Measurements from ENCODE around the gene C1orf216. TPM values are rescaled to one million over a fixed set of nuclear protein-coding genes. Genes with fewer than 3 reads are reported as not detected.
A peak's percentile ranks its signal among the peaks of the same experiment; 100 is the strongest.
"Not testable (repeated sequence)": the region's sequence is repeated elsewhere in the genome, so short reads cannot be mapped to it uniquely, and the experiment has no call there.

The C1orf216 gene
- polyA plus RNA-seq, 1 donor from 2014 or later, result 6.7 TPM

DNA sequence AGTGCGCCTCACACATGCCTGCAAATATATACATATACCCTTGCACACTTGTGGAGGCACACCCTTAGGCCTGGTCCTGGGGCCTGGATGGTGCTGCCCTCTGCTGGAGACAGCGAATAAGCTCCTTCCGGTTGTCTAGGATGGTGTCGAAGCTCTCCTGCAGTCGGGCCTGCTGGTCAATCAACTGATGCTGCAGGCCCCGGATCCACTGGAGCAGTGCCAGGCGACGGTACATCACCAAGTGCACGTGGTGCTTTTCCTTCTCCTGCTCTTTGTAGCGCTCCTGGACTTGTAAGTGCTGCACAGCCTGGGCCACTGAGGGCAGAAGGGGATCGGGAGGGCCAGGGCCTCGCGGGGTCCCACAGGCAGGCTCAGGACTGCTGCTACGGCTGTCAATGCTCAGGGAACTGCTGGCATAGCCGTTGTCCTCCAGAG, 3.1 kb downstream of the C1orf216 start:
- Histone ChIP-seq H3K9me3 (ENCODE audit: low read length) (no peaks in the 10 kb centered on the region), H3K9ac (ENCODE audit: low read length) (no peak overlapping the region), H3F3A (ENCODE audit: insufficient read depth, low read length, poor library complexity, severe bottlenecking) (no peaks in the 10 kb centered on the region), H2AFZ (ENCODE audit: low read depth, low read length) (no peak overlapping the region), H3K27ac (ENCODE audit: low read length) (no peak overlapping the region), H3K27me3 (ENCODE audit: insufficient read depth, low read depth, low read length) (peaks cover 23% of the 10 kb centered on the region), H3K9me2 (ENCODE audit: insufficient read depth, low read length) (no peaks in the 10 kb centered on the region), H3K4me2 (ENCODE audit: low read length) (no peak overlapping the region), H3K4me3 (ENCODE audit: low read length) (no peak overlapping the region), H4K20me1 (ENCODE audit: insufficient read depth) (no peaks in the 10 kb centered on the region), H3K79me2 (replicated peaks; ENCODE audit: insufficient read depth, low read length) (no peaks in the 10 kb centered on the region), H3K36me3 (ENCODE audit: insufficient read depth, low read length) (no peaks in the 10 kb centered on the region)
- TF ChIP-seq EZH2 (IDR thresholded peaks at IDR 0.05; ENCODE audit: borderline replicate concordance, insufficient read depth, low read length, poor library complexity, severe bottlenecking) (no peak), MXI1 (conservative IDR thresholded peaks at IDR 0.05; ENCODE audit: poor library complexity, severe bottlenecking) (no peak), SMC3 (conservative IDR thresholded peaks at IDR 0.05; ENCODE audit: poor library complexity) (peak; percentile 68), RAD21 (conservative IDR thresholded peaks at IDR 0.05) (peak; percentile 66), TAF1 (IDR thresholded peaks at IDR 0.05; ENCODE audit: low read depth) (no peak), EP300 (conservative IDR thresholded peaks at IDR 0.05; ENCODE audit: poor library complexity, severe bottlenecking) (no peak), POLR2AphosphoS5 (IDR thresholded peaks at IDR 0.05) (no peak)
- TF ChIP-seq, protein P1, sequence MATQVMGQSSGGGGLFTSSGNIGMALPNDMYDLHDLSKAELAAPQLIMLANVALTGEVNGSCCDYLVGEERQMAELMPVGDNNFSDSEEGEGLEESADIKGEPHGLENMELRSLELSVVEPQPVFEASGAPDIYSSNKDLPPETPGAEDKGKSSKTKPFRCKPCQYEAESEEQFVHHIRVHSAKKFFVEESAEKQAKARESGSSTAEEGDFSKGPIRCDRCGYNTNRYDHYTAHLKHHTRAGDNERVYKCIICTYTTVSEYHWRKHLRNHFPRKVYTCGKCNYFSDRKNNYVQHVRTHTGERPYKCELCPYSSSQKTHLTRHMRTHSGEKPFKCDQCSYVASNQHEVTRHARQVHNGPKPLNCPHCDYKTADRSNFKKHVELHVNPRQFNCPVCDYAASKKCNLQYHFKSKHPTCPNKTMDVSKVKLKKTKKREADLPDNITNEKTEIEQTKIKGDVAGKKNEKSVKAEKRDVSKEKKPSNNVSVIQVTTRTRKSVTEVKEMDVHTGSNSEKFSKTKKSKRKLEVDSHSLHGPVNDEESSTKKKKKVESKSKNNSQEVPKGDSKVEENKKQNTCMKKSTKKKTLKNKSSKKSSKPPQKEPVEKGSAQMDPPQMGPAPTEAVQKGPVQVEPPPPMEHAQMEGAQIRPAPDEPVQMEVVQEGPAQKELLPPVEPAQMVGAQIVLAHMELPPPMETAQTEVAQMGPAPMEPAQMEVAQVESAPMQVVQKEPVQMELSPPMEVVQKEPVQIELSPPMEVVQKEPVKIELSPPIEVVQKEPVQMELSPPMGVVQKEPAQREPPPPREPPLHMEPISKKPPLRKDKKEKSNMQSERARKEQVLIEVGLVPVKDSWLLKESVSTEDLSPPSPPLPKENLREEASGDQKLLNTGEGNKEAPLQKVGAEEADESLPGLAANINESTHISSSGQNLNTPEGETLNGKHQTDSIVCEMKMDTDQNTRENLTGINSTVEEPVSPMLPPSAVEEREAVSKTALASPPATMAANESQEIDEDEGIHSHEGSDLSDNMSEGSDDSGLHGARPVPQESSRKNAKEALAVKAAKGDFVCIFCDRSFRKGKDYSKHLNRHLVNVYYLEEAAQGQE (IDR thresholded peaks at IDR 0.05; ENCODE audit: borderline replicate concordance), result no peak
- TF ChIP-seq, protein P2, sequence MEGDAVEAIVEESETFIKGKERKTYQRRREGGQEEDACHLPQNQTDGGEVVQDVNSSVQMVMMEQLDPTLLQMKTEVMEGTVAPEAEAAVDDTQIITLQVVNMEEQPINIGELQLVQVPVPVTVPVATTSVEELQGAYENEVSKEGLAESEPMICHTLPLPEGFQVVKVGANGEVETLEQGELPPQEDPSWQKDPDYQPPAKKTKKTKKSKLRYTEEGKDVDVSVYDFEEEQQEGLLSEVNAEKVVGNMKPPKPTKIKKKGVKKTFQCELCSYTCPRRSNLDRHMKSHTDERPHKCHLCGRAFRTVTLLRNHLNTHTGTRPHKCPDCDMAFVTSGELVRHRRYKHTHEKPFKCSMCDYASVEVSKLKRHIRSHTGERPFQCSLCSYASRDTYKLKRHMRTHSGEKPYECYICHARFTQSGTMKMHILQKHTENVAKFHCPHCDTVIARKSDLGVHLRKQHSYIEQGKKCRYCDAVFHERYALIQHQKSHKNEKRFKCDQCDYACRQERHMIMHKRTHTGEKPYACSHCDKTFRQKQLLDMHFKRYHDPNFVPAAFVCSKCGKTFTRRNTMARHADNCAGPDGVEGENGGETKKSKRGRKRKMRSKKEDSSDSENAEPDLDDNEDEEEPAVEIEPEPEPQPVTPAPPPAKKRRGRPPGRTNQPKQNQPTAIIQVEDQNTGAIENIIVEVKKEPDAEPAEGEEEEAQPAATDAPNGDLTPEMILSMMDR (IDR thresholded peaks at IDR 0.05; ENCODE audit: poor library complexity, severe bottlenecking), result peak; percentile 71

DNA sequence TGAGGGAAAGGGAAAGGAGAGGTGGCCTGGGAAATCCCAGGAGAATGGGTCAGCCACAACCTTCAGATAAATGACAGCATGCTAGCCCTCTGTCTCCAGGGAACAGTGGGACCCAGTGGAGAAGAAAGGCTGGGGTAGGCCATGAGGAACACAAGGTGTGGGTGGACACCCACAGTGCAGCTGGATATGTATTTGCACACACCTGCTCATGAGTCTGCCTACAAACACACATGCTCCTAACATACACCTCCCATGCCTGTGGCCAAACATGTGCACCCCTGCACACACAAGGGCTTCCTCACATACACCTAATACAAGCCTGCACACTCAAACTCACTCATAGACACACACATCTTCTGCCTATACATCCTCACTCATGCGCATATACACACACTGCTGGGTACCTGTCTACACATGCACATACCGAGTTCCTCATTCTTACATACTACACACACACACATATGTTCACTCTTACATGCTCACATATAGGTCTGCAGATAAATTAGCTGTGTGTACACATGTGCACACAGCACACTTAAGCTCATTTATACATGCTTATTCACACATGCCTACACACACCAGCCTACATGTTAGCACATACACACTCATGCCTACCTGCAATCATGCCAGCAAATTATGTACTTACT, 3.6 kb downstream of the C1orf216 start:
- H3K27ac ChIP-seq (ENCODE audit: low read length), result no peak overlapping the region
- H3K9ac ChIP-seq (ENCODE audit: low read length), result no peak overlapping the region
- H3K27me3 ChIP-seq (ENCODE audit: insufficient read depth, low read depth, low read length), result peaks cover 23% of the 10 kb centered on the region
- H2AFZ ChIP-seq (ENCODE audit: low read depth, low read length), result no peak overlapping the region
- H3K9me3 ChIP-seq (ENCODE audit: low read length), result no peaks in the 10 kb centered on the region
- no peaks in the 10 kb centered on the region for H3F3A ChIP-seq (ENCODE audit: insufficient read depth, low read length, poor library complexity, severe bottlenecking)
- no peaks in the 10 kb centered on the region for H3K79me2 ChIP-seq (replicated peaks; ENCODE audit: insufficient read depth, low read length)
- H3K4me3 ChIP-seq (ENCODE audit: low read length), result no peak overlapping the region
- no peaks in the 10 kb centered on the region for H3K9me2 ChIP-seq (ENCODE audit: insufficient read depth, low read length)
- TF ChIP-seq EP300 (conservative IDR thresholded peaks at IDR 0.05; ENCODE audit: poor library complexity, severe bottlenecking), result no peak
- no peak for TF ChIP-seq RAD21 (conservative IDR thresholded peaks at IDR 0.05)
- no peak for TF ChIP-seq POLR2AphosphoS5 (IDR thresholded peaks at IDR 0.05)
- TF ChIP-seq SMC3 (conservative IDR thresholded peaks at IDR 0.05; ENCODE audit: poor library complexity), result no peak
- TF ChIP-seq, protein P2 (IDR thresholded peaks at IDR 0.05; ENCODE audit: poor library complexity, severe bottlenecking), result no peak
- TF ChIP-seq EZH2 (IDR thresholded peaks at IDR 0.05; ENCODE audit: borderline replicate concordance, insufficient read depth, low read length, poor library complexity, severe bottlenecking), result no peak
- TF ChIP-seq, protein P1 (IDR thresholded peaks at IDR 0.05; ENCODE audit: borderline replicate concordance), result no peak
- TF ChIP-seq TAF1 (IDR thresholded peaks at IDR 0.05; ENCODE audit: low read depth), result no peak
- no peak for TF ChIP-seq MXI1 (conservative IDR thresholded peaks at IDR 0.05; ENCODE audit: poor library complexity, severe bottlenecking)
- no peaks in the 10 kb centered on the region for H4K20me1 ChIP-seq (ENCODE audit: insufficient read depth)
- no peaks in the 10 kb centered on the region for H3K36me3 ChIP-seq (ENCODE audit: insufficient read depth, low read length)
- H3K4me2 ChIP-seq (ENCODE audit: low read length), result no peak overlapping the region

DNA sequence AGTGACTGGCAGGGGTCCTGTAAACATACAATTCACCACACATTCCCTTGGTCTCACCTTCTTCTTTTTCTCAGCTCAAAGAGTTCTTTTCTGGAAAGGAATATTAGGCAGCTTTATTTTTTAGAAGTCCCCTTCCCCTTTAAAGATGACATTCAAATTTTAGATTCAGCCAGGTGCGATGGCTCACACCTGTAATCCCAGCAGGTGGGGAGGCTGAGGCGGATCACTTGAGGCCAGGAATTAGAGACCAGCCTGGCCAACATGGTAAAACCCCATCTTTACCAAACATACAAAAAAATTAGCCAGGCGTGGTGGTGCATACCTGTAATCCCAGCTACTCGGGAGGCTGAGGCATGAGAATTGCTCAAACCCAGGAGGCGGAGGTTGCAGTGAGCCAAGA, 7.6 kb downstream of the C1orf216 start:
- not testable (repeated sequence) for H3K9me3 ChIP-seq (ENCODE audit: low read length); H3K36me3 ChIP-seq (ENCODE audit: insufficient read depth, low read length); H3K9me2 ChIP-seq (ENCODE audit: insufficient read depth, low read length); H3K27ac ChIP-seq (ENCODE audit: low read length); H3K9ac ChIP-seq (ENCODE audit: low read length); H3F3A ChIP-seq (ENCODE audit: insufficient read depth, low read length, poor library complexity, severe bottlenecking); H3K4me3 ChIP-seq (ENCODE audit: low read length); H3K79me2 ChIP-seq (replicated peaks; ENCODE audit: insufficient read depth, low read length); H3K4me2 ChIP-seq (ENCODE audit: low read length); H2AFZ ChIP-seq (ENCODE audit: low read depth, low read length); H4K20me1 ChIP-seq (ENCODE audit: insufficient read depth)
- peaks cover 14% of the 10 kb centered on the region for H3K27me3 ChIP-seq (ENCODE audit: insufficient read depth, low read depth, low read length)

Data from neural cell (in vitro differentiated cells).